ENCODE measurements around the gene GLIPR1. TPM values are rescaled to one million over a fixed set of nuclear protein-coding genes. Genes with fewer than 3 reads are reported as not detected.

The GLIPR1 gene
- polyA plus RNA-seq, 1 of the 3 experiments (the other 2 are of a cell fraction): 75.6 TPM

GRCh38 chr12:75489613-75490210 lies 9.2 kb downstream of the GLIPR1 start (continued):
- no peak for TF ChIP-seq CTCF (IDR thresholded peaks at IDR 0.05)
- no peak for TF ChIP-seq ZBTB33 (IDR thresholded peaks at IDR 0.05; ENCODE audit: borderline replicate concordance, low read depth)
- TF ChIP-seq POLR2AphosphoS5 (IDR thresholded peaks at IDR 0.05; ENCODE audit: low read depth, low read length): no peak
- peak; percentile 81; the same call in 1 of the 2 replicates for TF ChIP-seq MEF2A (IDR thresholded peaks at IDR 0.05; ENCODE audit: borderline replicate concordance, low read depth)
- TF ChIP-seq SIN3A (IDR thresholded peaks at IDR 0.05; ENCODE audit: borderline replicate concordance, low read depth, low read length): no peak
- peak; percentile 59; the same call in 1 of the 2 replicates for TF ChIP-seq TEAD4 (IDR thresholded peaks at IDR 0.05; ENCODE audit: borderline replicate concordance, insufficient read depth)

GRCh38 chr12:75491169-75491568 lies 10.6 kb downstream of the GLIPR1 start:
- Histone ChIP-seq H3K27ac (ENCODE audit: low read depth in 2 of 2, low read length in 1 of 2) (no peak overlapping the region), H3K9me3 (no peaks in the 10 kb centered on the region), H3K4me2 (no peak overlapping the region), H3K4me3 (ENCODE audit: low read depth in 2 of 2, low read length in 1 of 2) (no peak overlapping the region), H3K27me3 (ENCODE audit: insufficient read depth) (no peaks in the 10 kb centered on the region), H3K4me1 (ENCODE audit: control insufficient read depth in 1 of 2, insufficient read depth in 2 of 2, low read depth in 1 of 2, low read length in 1 of 2) (peaks cover 0 to 27% of the 10 kb centered on the region in 2 experiments; a peak in 3 of 4 replicates), H3K9me2 (no peaks in the 10 kb centered on the region), H3K79me2 (ENCODE audit: insufficient read depth) (peaks cover 77% of the 10 kb centered on the region), H2AFZ (ENCODE audit: low read depth) (no peak overlapping the region), H3F3A (replicated peaks; ENCODE audit: insufficient read depth) (peaks cover 53% of the 10 kb centered on the region), H4K20me1 (ENCODE audit: insufficient read depth) (no peaks in the 10 kb centered on the region), H3K9ac (no peak overlapping the region), H3K36me3 (replicated peaks in 1 of 2; ENCODE audit: control insufficient read depth in 1 of 2, insufficient read depth in 2 of 2, low read length in 1 of 2) (peaks cover 27 to 66% of the 10 kb centered on the region in 2 experiments)
- ChIA-PET CTCF (no interaction called here), POLR2A (no interaction called here)
- no peak for DNase-seq
- 77% methylated on average over 2 of the region's 2 CpGs for WGBS (ENCODE audit: low lambda C conversion rate)
- TF ChIP-seq MXI1 (IDR thresholded peaks at IDR 0.05; ENCODE audit: low read depth, low read length) (no peak), MAX (IDR thresholded peaks at IDR 0.05; ENCODE audit: low read depth) (no peak), GATA2 (CRISPR knock-in tag; IDR thresholded peaks at IDR 0.05) (no peak), TAF1 (IDR thresholded peaks at IDR 0.05; ENCODE audit: borderline replicate concordance, low read depth, low read length) (no peak), POLR2AphosphoS5 (IDR thresholded peaks at IDR 0.05; ENCODE audit: low read depth, low read length) (no peak), EZH2phosphoT487 (IDR thresholded peaks at IDR 0.05; ENCODE audit: borderline replicate concordance, low read depth) (no peak), USF2 (IDR thresholded peaks at IDR 0.05; ENCODE audit: borderline replicate concordance, low read depth, low read length) (no peak), RFX5 (IDR thresholded peaks at IDR 0.05; ENCODE audit: low read length) (no peak), FOXJ3 (CRISPR knock-in tag; IDR thresholded peaks at IDR 0.05) (no peak), EP300 (IDR thresholded peaks at IDR 0.05; ENCODE audit: borderline replicate concordance in 1 of 2, low read depth in 1 of 2, low read length in 1 of 2) (no peak)

Data from SK-N-SH (cell line).